ENCODE results near the gene IQSEC2. TPM values are rescaled to one million over a fixed set of nuclear protein-coding genes. Genes with fewer than 3 reads are reported as not detected.

Gene IQSEC2
- total RNA-seq, 1 experiment from 2014 or later = 19.8 TPM

GRCh38 chrX:53305996-53306937 is 24.9 kb upstream of the IQSEC2 start:
- POLR2A ChIA-PET = no interaction called here
- Mint-ChIP-seq H3K9me3 (ENCODE audit: unreplicated experiment) (peaks cover 11% of the 10 kb centered on the region), H3K27me3 (ENCODE audit: insufficient read depth, unreplicated experiment) (peaks cover 48% of the 10 kb centered on the region), H3K4me3 (ENCODE audit: unreplicated experiment) (no peak overlapping the region), H3K27ac (ENCODE audit: low read depth, unreplicated experiment) (no peak overlapping the region), H3K4me1 (ENCODE audit: insufficient read depth, unreplicated experiment) (no peaks in the 10 kb centered on the region), H3K36me3 (ENCODE audit: insufficient read depth, unreplicated experiment) (no peaks in the 10 kb centered on the region)
- intact Hi-C loops (cut with micrococcal nuclease) = no loop called here
- TF ChIP-seq, protein P1, sequence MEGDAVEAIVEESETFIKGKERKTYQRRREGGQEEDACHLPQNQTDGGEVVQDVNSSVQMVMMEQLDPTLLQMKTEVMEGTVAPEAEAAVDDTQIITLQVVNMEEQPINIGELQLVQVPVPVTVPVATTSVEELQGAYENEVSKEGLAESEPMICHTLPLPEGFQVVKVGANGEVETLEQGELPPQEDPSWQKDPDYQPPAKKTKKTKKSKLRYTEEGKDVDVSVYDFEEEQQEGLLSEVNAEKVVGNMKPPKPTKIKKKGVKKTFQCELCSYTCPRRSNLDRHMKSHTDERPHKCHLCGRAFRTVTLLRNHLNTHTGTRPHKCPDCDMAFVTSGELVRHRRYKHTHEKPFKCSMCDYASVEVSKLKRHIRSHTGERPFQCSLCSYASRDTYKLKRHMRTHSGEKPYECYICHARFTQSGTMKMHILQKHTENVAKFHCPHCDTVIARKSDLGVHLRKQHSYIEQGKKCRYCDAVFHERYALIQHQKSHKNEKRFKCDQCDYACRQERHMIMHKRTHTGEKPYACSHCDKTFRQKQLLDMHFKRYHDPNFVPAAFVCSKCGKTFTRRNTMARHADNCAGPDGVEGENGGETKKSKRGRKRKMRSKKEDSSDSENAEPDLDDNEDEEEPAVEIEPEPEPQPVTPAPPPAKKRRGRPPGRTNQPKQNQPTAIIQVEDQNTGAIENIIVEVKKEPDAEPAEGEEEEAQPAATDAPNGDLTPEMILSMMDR (IDR thresholded peaks at IDR 0.05; ENCODE audit: unreplicated experiment) = no peak
- no peak for DNase-seq (ENCODE audit: unreplicated experiment)
- CTCF ChIA-PET = interaction anchor here (0.6 to 2.4 kb wide), 9 partner anchors 8 to 60 kb away, joined by 3 to 17 read pairs (median 6); no protein-coding TSS in a partner anchor
- BruUV-seq (replicated peaks) = no TSS peak

- intact Hi-C loops (cut with micrococcal nuclease) = no loop called here
- Mint-ChIP-seq H3K27ac (ENCODE audit: low read depth, unreplicated experiment) (no peak overlapping the region), H3K4me1 (ENCODE audit: insufficient read depth, unreplicated experiment) (no peaks in the 10 kb centered on the region), H3K9me3 (ENCODE audit: unreplicated experiment) (peaks cover 11% of the 10 kb centered on the region), H3K36me3 (ENCODE audit: insufficient read depth, unreplicated experiment) (no peaks in the 10 kb centered on the region), H3K4me3 (ENCODE audit: unreplicated experiment) (no peak overlapping the region), H3K27me3 (ENCODE audit: insufficient read depth, unreplicated experiment) (peaks cover 44% of the 10 kb centered on the region)
- ChIA-PET CTCF (interaction anchor here (0.9 to 2.4 kb wide), 4 partner anchors 9 to 22 kb away, joined by 3 to 7 read pairs (median 5); no protein-coding TSS in a partner anchor), POLR2A (no interaction called here)
- DNase-seq (ENCODE audit: unreplicated experiment) = no peak
- BruUV-seq (replicated peaks) = no TSS peak
- TF ChIP-seq, protein P1 (IDR thresholded peaks at IDR 0.05; ENCODE audit: unreplicated experiment) = no peak
Observed at GRCh38 chrX:53305219-53305995, 24.0 kb upstream of the IQSEC2 start.

- intact Hi-C loops (cut with micrococcal nuclease) = no loop called here
- POLR2A ChIA-PET = no interaction called here
- H3K27me3 Mint-ChIP-seq (ENCODE audit: insufficient read depth, unreplicated experiment) = peaks cover 44% of the 10 kb centered on the region
- BruUV-seq (replicated peaks) = no TSS peak
- CTCF ChIA-PET = interaction anchor here (1.2 to 3.1 kb wide), 3 partner anchors 10 to 178 kb away, joined by 10 to 13 read pairs (median 12); no protein-coding TSS in a partner anchor
- DNase-seq (ENCODE audit: unreplicated experiment) = no peak
- TF ChIP-seq, protein P1 (IDR thresholded peaks at IDR 0.05; ENCODE audit: unreplicated experiment) = no peak
- H3K4me1 Mint-ChIP-seq (ENCODE audit: insufficient read depth, unreplicated experiment) = no peaks in the 10 kb centered on the region
- no peaks in the 10 kb centered on the region for H3K36me3 Mint-ChIP-seq (ENCODE audit: insufficient read depth, unreplicated experiment)
- no peak overlapping the region for H3K4me3 Mint-ChIP-seq (ENCODE audit: unreplicated experiment)
- peaks cover 2% of the 10 kb centered on the region for H3K9me3 Mint-ChIP-seq (ENCODE audit: unreplicated experiment)
- H3K27ac Mint-ChIP-seq (ENCODE audit: low read depth, unreplicated experiment) = no peak overlapping the region
Observed at GRCh38 chrX:53303195-53303594, 21.8 kb upstream of the IQSEC2 start.

DNA sequence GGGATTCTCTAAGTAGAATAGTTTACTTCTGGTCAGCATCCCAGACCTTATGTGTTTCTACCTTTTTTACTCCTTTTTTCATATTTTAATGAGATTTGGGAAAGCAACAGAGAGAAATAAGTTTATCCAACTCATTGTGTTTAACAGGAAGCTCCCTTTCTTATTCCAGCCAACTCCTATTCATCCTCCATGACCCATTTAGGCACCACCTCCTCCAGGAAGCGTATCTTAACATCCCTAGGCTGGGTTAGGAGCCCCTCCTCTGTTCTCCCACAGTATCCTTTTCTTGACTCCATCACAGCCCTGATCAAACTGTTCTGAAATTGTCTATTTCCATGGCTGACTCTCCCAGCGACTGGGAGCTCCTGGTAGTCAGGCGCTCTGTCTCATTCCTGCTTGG is 18.8 kb upstream of the IQSEC2 start:
- POLR2A ChIA-PET = no interaction called here
- peaks cover 54% of the 10 kb centered on the region for H3K27me3 Mint-ChIP-seq (ENCODE audit: insufficient read depth, unreplicated experiment)
- intact Hi-C loops (cut with micrococcal nuclease) = no loop called here

More for the DNA sequence above, 18.8 kb upstream of the IQSEC2 start:
- no peaks in the 10 kb centered on the region for H3K4me1 Mint-ChIP-seq (ENCODE audit: insufficient read depth, unreplicated experiment)
- no peaks in the 10 kb centered on the region for H3K36me3 Mint-ChIP-seq (ENCODE audit: insufficient read depth, unreplicated experiment)
- TF ChIP-seq, protein P1 (IDR thresholded peaks at IDR 0.05; ENCODE audit: unreplicated experiment) = no peak
- no peak overlapping the region for H3K4me3 Mint-ChIP-seq (ENCODE audit: unreplicated experiment)
- CTCF ChIA-PET = interaction anchor here (0.5 to 2.5 kb wide), 8 partner anchors 10 to 135 kb away, joined by 3 to 12 read pairs (median 4); no protein-coding TSS in a partner anchor
- no peak overlapping the region for H3K27ac Mint-ChIP-seq (ENCODE audit: low read depth, unreplicated experiment)
- BruUV-seq (replicated peaks) = no TSS peak
- DNase-seq (ENCODE audit: unreplicated experiment) = no peak
- H3K9me3 Mint-ChIP-seq (ENCODE audit: unreplicated experiment) = no peaks in the 10 kb centered on the region

Data from MCF 10A (cell line).